HG03571 (cell line): ENCODE measurements around the gene GPR42.
"Not testable (repeated sequence)": the region's sequence is repeated elsewhere in the genome, so short reads cannot be mapped to it uniquely, and the experiment has no call there.

Experiments used
- ATAC-seq: cut with Tn5 transposase; IDR thresholded peaks from one replicate; pipeline ENCODE4 v1.9.1; 2021; ENCODE audit not compliant: unreplicated experiment

Gene GPR42

DNA sequence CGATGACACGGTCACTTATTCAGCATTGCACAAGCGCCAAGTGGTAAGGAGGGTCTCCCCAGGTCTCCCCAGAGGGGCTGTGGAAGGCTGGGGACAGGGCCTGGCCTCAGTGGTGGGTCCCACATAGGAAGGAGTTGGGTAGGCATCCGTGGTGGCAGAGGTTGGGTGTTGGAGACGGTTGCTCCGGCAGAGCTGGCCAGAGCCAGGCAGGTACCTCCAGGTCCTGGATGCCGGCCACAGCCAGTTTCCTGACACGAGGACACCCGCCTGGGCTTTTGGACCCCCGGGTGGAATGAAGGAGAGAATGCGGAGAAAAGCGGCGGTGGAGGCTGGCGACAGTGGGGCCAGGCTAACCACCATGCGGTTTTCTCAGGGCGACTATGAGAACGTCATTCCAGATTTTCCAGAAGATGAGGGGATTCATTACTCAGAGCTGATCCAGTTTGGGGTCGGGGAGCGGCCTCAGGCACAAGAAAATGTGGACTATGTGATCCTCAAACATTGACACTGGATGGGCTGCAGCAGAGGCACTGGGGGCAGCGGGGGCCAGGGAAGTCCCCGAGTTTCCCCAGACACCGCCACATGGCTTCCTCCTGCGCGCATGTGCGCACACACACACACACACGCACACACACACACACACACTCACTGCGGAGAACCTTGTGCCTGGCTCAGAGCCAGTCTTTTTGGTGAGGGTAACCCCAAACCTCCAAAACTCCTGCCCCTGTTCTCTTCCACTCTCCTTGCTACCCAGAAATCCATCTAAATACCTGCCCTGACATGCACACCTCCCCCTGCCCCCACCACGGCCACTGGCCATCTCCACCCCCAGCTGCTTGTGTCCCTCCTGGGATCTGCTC is 24.4 kb upstream of the GPR42 start:
- no peak for ATAC-seq

DNA sequence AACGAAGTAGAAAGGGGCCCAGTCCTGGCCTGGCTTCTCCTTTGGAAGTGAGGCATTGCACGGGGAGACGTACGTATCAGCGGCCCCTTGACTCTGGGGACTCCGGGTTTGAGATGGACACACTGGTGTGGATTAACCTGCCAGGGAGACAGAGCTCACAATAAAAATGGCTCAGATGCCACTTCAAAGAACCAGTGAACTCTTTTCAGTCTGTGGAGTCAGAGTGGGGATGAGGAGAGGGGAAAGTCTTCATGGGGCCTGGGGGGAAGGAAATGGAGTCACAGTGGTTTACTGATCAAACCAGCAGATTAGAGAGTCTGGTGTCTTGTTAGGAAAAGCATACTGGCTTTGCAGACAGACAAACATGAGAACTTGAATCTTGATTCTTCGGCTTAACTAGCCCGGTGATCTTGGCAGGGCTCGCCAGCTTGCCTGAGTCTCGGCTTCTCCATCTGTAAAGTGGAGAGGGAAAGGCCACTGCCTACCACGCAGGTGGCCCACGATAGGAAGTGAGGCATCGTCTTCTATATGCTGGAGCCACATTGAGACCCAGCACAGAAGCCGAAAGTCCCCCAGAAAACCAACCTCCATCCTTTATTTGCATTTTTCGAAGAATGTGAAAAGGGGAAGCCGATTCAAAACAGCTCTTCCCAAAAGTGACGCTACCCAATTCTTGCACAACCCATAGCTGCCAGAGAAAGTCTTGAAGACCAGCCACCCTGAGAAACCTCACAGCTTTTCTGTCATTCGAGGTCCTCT is 23.5 kb upstream of the GPR42 start, which contains the start of gene FFAR1:
FFAR1 (plus strand) TSS at position 732 of the 759 bp plus-strand sequence. CDS start 3,650 bp downstream, outside the sequence.
- ATAC-seq, result peak; percentile 40

DNA sequence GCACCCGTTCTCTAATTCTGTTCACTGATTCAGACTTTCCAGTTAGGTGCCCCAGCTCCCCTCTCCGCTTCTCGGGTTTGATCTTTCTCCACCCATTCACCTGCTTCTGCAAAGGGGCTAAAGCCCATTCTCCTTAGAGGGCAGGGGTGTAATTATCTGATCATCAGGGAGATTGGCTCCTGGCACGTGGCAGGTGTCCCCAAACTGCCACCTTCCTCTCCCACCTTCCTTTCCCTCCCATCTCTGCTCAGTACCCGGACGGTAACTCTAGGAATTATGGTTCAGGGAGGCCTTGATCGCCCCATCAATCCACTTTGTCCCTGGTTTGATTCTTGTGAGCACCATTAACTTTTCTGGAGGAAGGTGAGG is 23.0 kb upstream of the GPR42 start:
- ATAC-seq, result no peak

DNA sequence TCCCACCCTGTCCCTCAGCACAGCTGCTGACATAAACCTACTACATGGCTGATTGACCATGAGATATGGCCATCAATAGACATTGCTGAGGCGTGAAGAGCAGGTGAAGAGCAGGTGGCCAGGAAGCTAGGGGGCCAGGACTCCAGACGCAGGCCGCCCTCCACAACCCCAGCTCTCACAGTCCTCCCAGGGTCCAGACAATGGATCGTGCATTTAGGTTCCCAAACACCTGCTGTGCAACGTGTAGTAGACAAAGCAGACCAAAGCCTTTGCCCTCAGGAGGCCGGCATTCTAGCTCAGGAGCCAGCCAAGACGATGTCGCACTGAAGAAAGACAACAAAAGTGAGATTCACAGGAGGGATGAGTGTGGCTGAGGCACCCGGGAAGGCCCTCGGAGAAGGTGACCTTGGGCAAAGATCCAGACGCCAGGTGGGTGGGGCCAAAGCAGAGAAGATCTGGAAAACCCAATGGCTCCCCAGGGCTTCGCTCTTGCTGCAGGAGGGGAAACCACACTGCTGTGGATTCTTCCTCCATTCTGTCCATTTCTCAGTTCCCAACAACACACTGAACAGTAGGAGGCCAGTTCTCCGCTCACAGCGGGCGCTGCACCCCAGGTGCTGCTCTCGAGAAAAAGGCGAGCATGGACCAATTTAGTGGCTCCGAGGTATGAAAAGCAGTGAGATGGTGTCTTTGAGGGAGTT is 21.8 kb upstream of the GPR42 start:
- ATAC-seq, result no peak

DNA sequence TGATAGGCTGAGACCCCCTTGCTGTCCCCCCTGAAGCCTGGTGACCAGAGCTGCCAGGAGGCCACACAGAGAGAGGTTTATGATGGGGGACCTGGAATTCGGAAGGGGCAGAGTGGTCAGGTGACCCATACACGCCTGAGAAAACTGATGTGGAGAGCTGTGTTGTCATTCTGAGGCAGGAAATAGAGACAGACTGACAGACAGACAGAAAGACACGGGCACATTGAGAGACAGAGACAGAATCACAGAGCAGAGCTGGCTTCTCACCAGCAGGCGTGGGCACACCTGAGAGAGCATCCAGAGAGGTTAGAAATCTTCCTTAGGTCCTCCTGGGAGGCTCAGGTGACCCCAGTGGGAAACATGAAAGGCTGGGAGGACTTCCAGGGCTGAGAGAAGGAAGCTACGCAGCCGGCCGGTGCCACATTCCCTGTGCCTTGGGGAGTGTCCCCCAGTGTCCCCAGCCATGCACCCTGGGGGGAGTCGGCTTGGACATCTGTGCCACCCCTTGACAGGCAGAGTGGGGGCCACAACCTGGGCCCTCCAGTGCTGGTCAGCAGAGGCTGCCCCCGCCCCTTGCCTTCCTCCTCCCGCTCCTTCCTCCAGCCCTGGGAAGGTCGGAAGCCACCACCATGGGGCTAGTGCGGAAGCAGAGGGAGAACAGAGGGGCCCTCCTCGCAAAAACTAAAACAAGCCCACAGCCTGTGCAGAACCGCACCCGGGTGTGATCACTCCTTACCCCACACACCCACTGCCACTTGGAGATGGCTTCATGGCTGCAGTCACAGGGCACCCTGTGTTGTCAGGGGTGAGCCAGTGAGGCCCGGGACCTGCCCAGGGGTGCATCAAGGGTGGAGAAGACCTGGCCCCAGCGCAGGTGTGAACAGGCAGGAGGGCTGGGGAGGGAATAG is 21.0 kb upstream of the GPR42 start:
- ATAC-seq, result no peak

DNA sequence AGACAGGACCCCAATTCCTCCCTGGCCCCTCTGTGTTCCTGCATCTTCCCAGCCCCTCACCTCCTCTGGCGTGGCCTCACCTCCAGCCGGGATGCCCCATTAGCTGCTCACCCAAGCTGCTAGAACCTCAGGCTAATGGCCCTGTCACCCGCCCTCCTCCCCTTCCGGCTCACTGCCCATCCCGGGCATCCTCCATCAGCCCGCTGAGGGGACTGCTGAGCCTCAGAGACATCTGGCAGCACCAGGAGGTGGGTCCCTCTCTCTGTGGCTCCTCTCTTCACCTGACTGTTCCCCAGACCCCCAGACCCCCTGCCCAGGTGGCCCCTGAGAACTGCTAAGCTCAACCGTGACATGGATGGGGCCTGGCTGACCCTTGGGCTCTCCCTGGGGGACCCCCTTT is 20.3 kb upstream of the GPR42 start:
- ATAC-seq, result no peak

DNA sequence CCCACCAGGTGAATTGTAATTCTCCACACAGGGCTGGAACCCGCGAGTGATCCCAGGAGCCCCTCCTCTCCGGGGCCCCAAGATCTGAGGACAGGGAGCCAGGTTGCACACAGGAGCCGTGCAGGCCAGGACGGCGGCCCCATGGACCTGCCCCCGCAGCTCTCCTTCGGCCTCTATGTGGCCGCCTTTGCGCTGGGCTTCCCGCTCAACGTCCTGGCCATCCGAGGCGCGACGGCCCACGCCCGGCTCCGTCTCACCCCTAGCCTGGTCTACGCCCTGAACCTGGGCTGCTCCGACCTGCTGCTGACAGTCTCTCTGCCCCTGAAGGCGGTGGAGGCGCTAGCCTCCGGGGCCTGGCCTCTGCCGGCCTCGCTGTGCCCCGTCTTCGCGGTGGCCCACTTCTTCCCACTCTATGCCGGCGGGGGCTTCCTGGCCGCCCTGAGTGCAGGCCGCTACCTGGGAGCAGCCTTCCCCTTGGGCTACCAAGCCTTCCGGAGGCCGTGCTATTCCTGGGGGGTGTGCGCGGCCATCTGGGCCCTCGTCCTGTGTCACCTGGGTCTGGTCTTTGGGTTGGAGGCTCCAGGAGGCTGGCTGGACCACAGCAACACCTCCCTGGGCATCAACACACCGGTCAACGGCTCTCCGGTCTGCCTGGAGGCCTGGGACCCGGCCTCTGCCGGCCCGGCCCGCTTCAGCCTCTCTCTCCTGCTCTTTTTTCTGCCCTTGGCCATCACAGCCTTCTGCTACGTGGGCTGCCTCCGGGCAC is 19.3 kb upstream of the GPR42 start:
- no peak for ATAC-seq

DNA sequence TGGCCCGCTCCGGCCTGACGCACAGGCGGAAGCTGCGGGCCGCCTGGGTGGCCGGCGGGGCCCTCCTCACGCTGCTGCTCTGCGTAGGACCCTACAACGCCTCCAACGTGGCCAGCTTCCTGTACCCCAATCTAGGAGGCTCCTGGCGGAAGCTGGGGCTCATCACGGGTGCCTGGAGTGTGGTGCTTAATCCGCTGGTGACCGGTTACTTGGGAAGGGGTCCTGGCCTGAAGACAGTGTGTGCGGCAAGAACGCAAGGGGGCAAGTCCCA is 18.8 kb upstream of the GPR42 start:
- ATAC-seq, result no peak

DNA sequence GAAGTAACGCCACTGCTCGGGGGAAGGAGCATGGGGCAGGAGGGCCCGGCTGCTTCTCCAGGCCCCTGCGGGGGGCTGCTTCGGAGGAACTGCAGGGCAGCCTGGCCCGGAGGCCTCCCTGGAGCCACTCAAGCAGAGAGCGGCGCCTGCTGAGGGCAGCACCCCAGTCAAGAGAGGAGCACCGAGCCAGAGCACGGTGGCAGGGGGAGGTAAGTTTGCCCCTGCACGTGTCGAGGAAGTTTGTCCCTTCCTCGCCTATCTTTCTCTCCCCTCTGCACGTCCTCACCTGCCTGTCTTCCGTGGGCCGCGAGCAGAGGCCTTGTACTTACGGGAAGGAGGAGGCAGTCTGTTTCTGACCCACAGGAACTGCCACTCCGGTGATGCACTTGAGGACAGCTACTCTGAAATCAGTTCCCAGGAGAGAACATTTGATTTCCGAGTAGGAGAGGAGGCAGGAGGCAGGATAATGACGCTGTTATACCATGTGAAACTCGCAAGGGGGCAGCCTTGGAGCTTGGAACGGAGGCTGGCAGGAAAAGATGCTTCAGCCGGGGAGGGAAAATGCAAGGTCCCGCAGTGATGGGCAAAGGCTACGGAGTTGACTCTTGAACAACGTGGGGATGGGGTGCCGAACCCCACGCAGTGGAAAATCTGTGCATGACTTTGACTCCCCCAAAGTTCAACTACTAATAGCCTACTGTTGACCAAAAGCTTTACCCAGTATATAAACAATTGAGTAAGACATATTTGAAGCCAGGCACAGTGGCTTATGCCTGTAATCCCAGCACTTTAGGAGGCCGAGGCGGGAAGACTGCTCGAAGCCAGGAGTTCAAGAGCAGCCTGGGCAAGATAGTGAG is 18.2 kb upstream of the GPR42 start:
- ATAC-seq, result no peak

DNA sequence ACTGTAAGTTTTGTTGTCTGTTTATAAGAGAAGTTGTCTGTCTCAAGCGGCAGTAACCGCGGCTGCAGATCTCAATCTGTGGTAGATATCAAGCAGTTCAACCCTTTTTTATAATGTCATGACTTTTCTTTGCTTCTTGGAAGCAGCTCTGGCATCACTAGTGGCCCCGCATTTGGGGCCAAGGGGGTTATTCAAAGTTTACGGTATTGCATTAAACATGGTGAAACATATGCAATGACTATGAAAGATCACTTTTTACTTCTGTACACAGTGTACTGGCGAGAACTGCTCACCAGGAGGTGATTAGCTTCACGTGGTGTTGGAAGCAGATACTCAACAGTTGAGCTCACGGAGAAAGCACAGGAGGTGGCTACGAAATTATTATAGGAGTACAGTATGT is 17.2 kb upstream of the GPR42 start:
- ATAC-seq, result no peak

DNA sequence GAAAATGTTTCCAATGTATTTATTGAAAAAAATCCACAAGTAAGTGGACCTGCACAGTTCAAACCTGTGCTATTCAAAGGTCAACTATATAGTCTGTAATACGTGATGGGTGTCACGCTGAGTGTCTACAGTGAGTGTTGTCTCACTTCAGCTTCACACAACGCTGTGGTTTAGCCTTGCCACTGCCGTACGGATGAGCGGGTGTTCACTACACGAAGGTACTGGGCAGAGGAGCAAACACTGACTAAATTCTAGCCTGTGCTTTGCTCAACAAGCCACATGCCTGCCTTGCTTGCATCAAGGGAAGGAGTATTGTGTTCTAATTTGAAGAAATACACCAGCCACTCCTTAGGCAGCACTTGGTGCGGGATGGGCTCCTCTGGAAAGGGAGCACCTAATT is 16.0 kb upstream of the GPR42 start:
- no peak for ATAC-seq

DNA sequence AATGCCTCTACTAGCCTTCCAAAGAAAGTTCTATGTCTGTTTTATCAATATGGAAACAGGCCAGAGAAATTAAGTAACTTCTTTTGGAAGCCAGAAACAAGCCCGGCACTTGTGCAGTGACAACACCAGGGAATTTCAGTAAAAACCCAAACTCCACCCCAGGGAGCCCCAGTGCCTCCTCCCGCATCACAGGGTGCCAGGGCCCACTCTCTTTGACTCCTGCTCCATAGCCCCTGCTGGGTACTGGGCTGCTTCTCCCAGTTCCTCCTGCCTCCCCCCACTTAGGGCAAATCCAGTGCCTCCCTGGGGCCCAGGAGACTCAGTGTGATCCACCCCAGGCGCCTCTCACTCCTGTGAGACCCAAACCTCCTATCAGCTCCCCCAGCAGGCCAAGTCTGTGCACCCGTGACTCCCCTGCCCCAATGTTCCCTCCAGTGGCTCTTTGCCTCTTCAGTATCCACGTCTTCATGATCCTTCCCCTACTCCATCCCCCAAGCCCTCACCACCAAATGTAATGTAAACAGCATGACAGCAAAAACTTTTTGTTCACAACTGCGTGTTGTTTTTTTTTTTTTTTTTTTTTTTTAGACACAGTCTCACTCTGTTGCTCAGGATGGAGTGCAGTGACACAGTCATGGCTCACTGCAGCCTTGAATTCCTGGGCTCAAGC is 14.9 kb upstream of the GPR42 start:
- ATAC-seq, result no peak

DNA sequence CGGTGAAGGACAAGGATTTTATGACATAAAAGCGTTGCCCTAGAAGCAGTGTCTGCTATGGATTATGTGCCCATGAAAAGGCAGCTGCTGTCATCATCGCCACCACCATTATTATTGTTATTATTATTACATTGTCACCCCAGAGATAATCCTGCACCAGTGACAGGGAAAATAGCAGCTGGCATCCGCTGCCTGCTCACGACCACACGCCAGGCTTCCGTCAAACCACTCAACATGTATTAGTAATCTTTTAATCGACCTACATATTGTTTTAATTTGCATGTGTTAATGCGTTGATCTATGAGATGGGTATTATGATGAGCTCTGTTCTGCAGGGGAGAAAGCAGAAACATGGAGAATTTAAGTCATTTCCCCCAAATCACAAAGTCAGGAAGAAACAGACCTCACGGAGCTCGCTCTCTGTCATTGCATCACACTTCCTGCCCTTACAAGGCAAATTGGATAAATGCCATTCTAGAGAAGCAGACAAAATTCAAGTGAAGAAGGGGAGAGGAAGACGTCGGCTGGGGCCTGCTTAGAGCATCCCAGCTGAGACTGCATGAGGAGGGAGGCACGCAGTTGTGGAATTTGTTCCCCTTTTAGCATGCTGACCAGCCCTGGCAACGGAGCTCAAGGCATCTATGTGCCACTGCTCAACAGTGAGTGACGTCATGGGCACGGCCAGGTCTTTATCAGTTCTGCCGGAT is 12.8 kb upstream of the GPR42 start, which contains the start of gene FFAR3:
FFAR3 (plus strand) TSS at position 594 of the 707 bp plus-strand sequence. CDS start 431 bp downstream, outside the sequence.
- ATAC-seq, result no peak

DNA sequence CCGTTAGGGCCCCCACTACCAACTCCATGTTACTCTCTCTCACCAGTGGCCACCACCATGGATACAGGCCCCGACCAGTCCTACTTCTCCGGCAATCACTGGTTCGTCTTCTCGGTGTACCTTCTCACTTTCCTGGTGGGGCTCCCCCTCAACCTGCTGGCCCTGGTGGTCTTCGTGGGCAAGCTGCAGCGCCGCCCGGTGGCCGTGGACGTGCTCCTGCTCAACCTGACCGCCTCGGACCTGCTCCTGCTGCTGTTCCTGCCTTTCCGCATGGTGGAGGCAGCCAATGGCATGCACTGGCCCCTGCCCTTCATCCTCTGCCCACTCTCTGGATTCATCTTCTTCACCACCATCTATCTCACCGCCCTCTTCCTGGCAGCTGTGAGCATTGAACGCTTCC is 12.0 kb upstream of the GPR42 start:
- not testable (repeated sequence) for ATAC-seq

DNA sequence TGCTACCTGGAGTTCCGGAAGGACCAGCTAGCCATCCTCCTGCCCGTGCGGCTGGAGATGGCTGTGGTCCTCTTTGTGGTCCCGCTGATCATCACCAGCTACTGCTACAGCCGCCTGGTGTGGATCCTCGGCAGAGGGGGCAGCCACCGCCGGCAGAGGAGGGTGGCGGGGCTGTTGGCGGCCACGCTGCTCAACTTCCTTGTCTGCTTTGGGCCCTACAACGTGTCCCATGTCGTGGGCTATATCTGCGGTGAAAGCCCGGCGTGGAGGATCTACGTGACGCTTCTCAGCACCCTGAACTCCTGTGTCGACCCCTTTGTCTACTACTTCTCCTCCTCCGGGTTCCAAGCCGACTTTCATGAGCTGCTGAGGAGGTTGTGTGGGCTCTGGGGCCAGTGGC is 11.5 kb upstream of the GPR42 start:
- not testable (repeated sequence) for ATAC-seq

DNA sequence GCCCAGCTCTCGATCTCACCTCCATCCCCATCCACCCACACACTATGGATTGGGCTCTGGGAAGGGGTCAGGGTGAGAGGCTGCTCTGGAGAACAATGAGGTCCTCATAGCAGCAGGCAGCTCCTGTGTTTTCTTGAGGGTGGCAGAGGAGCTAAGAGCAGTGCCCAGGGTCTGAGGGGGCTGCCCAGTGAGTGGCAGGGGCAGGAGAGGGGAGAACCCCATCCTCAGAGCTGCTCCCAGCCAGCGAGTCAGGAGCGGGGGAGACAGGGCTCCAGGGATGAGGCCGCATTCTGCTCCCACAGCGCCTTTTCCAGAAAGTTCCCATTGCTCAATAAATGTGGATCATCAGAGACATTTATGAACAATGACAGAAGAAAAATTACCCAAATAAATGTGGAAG is 10.8 kb upstream of the GPR42 start:
- ATAC-seq, result not testable (repeated sequence)

DNA sequence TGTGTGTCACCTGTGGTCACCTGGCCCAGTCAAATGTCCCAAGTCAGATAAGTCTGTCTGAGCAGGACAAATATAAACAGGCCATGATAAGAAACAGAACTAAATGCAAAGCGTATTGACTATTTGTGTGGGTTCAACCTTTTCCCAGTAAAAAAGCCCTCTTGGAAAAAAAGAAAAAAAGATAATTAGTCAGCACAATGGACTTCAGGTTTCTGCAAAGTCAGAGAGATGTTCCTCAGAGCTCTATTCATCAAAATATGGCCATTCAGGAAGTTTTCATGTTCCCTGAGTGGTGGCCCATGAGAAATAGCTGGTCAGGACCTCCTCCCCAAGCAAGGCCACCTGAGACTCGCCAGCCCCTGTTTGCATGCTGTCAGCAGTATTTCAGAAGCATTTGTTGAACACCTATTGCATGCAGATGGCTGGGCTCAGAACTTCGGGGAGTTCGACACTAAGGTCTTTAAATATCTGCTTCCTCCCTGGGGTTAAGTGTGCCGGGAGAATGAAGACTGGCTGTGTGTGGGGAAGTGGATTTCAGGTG is 9.9 kb upstream of the GPR42 start:
- no peak for ATAC-seq
